Measurements from ENCODE around the gene VIPR2.

DNA sequence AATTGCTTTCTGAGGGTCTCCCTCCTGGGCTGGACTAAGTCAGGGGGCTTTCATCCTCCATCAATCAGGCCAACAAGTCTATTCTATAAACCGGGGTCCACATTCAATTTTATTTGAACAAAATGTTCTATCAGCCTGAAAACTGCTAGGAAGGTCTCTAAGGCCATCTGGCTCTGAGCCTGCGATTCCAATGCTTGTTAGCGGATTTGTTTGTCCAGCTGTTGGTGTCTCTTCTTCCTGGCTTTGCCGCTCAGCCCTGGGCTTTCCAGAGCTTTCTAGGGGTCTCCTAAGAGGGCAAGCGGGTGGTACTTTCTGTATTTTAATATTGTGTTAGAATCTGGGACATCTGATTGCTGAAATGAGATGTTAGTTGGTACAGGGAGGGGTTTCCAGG, 136.7 kb downstream of the VIPR2 start:
- TF ChIP-seq, protein P1, sequence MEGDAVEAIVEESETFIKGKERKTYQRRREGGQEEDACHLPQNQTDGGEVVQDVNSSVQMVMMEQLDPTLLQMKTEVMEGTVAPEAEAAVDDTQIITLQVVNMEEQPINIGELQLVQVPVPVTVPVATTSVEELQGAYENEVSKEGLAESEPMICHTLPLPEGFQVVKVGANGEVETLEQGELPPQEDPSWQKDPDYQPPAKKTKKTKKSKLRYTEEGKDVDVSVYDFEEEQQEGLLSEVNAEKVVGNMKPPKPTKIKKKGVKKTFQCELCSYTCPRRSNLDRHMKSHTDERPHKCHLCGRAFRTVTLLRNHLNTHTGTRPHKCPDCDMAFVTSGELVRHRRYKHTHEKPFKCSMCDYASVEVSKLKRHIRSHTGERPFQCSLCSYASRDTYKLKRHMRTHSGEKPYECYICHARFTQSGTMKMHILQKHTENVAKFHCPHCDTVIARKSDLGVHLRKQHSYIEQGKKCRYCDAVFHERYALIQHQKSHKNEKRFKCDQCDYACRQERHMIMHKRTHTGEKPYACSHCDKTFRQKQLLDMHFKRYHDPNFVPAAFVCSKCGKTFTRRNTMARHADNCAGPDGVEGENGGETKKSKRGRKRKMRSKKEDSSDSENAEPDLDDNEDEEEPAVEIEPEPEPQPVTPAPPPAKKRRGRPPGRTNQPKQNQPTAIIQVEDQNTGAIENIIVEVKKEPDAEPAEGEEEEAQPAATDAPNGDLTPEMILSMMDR (IDR thresholded peaks at IDR 0.05) = no peak
- no peak for TF ChIP-seq POLR2A (IDR thresholded peaks at IDR 0.05)
